K562 (cell line): ENCODE results near the gene BTG2.

Source experiments
- HDGF ChIP-seq: fragments of 450-650 bp; IDR thresholded peaks from 2 replicates; pipeline ENCODE4 v1.6.1; 2016
- NFE2L1 ChIP-seq: fragments of 450-650 bp; IDR thresholded peaks from 2 replicates; pipeline ENCODE4 v1.6.1; 2016; ENCODE audit warnings: missing genetic modification characterization, low read depth, mild to moderate bottlenecking, missing compliant biosample characterization, moderate library complexity, borderline replicate concordance
- RCOR1 ChIP-seq, 2 experiments: IDR thresholded peaks; 2 replicates each; pipeline ENCODE4 v1.6.1; 2012; ENCODE audit warnings: low read depth in 2 of 2, low read length in 2 of 2, borderline replicate concordance in 1 of 2, improper control_type of control experiment in 1 of 2
- SMC3 ChIP-seq: conservative IDR thresholded peaks from 2 replicates; pipeline ENCODE4 v1.6.1; 2011; ENCODE audit warnings: low read depth, low read length, improper control_type of control experiment; ENCODE audit not compliant: insufficient read depth
- ZNF23 ChIP-seq: fragments of 250-450 bp; sonication (Bioruptor Pico); IDR thresholded peaks from 2 replicates; pipeline ENCODE4 v1.4.0; 2020; ENCODE audit warnings: mild to moderate bottlenecking
- TF ChIP-seq, protein P1 (sequence below), 2 experiments: fragments of 200-800 bp in 1 of 2; sonication (Bioruptor generic) in 1 of 2; sonication (generic) in 1 of 2; formaldehyde crosslinking in 1 of 2; IDR thresholded peaks in 1 of 2; conservative IDR thresholded peaks in 1 of 2; 2 replicates each; pipeline versions ENCODE4 v1.5.0 to v1.6.1; 2016 to 2020; ENCODE audit warnings: missing compliant biosample characterization in 1 of 2, missing genetic modification characterization in 1 of 2, missing genetic modification reagents in 1 of 2
- TF ChIP-seq, protein P2 (sequence below): sonication (generic); formaldehyde crosslinking; IDR thresholded peaks from 2 replicates; pipeline ENCODE4 v1.8.1; 2023; ENCODE audit warnings: mild to moderate bottlenecking, missing genetic modification reagents

DNA sequence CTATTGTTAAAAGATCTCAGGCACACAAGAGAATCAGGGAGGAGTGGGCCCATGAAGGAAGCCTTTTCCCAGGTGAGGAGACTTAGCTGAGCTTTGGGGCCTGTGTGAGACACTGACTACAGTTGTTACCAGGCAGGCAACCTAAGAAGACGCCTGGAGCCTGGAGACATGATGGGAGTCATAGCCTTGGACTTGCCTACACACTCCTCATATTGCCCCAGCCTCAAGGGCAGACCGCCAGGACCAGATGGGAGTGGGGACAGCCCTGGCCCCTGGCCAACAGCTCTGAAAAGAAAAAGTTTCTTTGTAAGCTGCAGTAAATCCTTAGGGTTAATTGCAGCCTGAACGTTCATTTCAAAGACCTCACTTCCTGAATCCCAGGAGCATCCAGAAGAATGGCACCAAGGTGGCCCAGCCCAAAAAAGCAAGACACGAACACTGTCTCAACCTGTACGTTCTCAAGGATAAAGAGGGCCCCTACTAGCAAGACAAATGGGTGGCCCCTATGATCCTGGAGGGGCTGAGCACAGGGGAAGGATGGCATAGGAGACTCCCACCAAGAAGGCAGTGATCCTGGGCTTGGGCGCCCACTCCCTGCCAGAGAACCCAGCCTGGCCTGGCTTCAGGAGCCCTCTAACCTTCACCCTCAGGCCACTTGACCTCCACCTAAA, 33.2 kb upstream of the BTG2 start:
- TF ChIP-seq, protein P1, sequence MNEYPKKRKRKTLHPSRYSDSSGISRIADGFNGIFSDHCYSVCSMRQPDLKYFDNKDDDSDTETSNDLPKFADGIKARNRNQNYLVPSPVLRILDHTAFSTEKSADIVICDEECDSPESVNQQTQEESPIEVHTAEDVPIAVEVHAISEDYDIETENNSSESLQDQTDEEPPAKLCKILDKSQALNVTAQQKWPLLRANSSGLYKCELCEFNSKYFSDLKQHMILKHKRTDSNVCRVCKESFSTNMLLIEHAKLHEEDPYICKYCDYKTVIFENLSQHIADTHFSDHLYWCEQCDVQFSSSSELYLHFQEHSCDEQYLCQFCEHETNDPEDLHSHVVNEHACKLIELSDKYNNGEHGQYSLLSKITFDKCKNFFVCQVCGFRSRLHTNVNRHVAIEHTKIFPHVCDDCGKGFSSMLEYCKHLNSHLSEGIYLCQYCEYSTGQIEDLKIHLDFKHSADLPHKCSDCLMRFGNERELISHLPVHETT (CRISPR knock-in tag; conservative IDR thresholded peaks at IDR 0.05 in 1 of 2, IDR thresholded peaks at IDR 0.05 in 1 of 2), result no peak
- TF ChIP-seq, protein P2, sequence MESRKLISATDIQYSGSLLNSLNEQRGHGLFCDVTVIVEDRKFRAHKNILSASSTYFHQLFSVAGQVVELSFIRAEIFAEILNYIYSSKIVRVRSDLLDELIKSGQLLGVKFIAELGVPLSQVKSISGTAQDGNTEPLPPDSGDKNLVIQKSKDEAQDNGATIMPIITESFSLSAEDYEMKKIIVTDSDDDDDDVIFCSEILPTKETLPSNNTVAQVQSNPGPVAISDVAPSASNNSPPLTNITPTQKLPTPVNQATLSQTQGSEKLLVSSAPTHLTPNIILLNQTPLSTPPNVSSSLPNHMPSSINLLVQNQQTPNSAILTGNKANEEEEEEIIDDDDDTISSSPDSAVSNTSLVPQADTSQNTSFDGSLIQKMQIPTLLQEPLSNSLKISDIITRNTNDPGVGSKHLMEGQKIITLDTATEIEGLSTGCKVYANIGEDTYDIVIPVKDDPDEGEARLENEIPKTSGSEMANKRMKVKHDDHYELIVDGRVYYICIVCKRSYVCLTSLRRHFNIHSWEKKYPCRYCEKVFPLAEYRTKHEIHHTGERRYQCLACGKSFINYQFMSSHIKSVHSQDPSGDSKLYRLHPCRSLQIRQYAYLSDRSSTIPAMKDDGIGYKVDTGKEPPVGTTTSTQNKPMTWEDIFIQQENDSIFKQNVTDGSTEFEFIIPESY (CRISPR knock-in tag), result no peak
- TF ChIP-seq SMC3, result no peak
- no peak for TF ChIP-seq ZNF23 (CRISPR knock-in tag)
- TF ChIP-seq RCOR1 (IDR thresholded peaks at IDR 0.05; ENCODE audit: borderline replicate concordance in 1 of 2, low read depth in 2 of 2, low read length in 2 of 2), result no peak
- no peak for TF ChIP-seq NFE2L1
- no peak for TF ChIP-seq HDGF
